ENCODE measurements around the gene FNDC10. TPM values are rescaled to one million over a fixed set of nuclear protein-coding genes. Genes with fewer than 3 reads are reported as not detected.

Gene FNDC10
- total and polyA plus RNA-seq, 5 donors from 2014 or later: 0.21 to 0.96 (median 0.32) TPM

- Histone ChIP-seq H3K4me3 (ENCODE audit: low read depth, low read length) (no peak overlapping the region), H3K27ac (ENCODE audit: insufficient read depth, low read length, poor library complexity, severe bottlenecking) (no peak overlapping the region), H3K36me3 (ENCODE audit: control insufficient read depth, insufficient read depth, low read length) (no peaks in the 10 kb centered on the region), H3K9me3 (ENCODE audit: control insufficient read depth in 2 of 2, low read length in 2 of 2) (no peaks in the 10 kb centered on the region), H3K4me1 (ENCODE audit: control insufficient read depth, insufficient read depth, low read length, poor library complexity, severe bottlenecking) (peaks cover 15% of the 10 kb centered on the region), H3K27me3 (ENCODE audit: control insufficient read depth, insufficient read depth, low read length) (no peaks in the 10 kb centered on the region)
- no peaks in the 10 kb centered on the region for H3K36me3 Mint-ChIP-seq
- H3K27ac Mint-ChIP-seq: peak overlapping the region in 1 of 3 donors; percentile 63
- H3K4me3 Mint-ChIP-seq: peak overlapping the region in 2 of 4 donors; percentile 29 to 68
- H3K4me1 Mint-ChIP-seq: peaks cover 4 to 25% (median 7%) of the 10 kb centered on the region in 4 donors
- no peak for ATAC-seq (ENCODE audit: low read depth in 2 of 2)
- no peak for DNase-seq
- peaks cover 8% of the 10 kb centered on the region for H3K27me3 Mint-ChIP-seq
- peaks cover 0 to 2% (median 0%) of the 10 kb centered on the region in 7 donors for H3K9me3 Mint-ChIP-seq
Observed at GRCh38 chr1:1602304-1602967, 2.5 kb upstream of the FNDC10 start.

GRCh38 chr1:1601564-1602303 lies 1.8 kb upstream of the FNDC10 start:
- no peaks in the 10 kb centered on the region for H3K27me3 ChIP-seq (ENCODE audit: control insufficient read depth, insufficient read depth, low read length)
- peak overlapping the region in 1 of 3 donors; percentile 63 for H3K27ac Mint-ChIP-seq

GRCh38 chr1:1600861-1601563 lies 1.1 kb upstream of the FNDC10 start:
- Mint-ChIP-seq H3K4me3 (peak overlapping the region in 2 of 4 donors; percentile 39 to 61), H3K4me1 (peaks cover 0 to 16% (median 0%) of the 10 kb centered on the region in 4 donors), H3K27me3 (peaks cover 8% of the 10 kb centered on the region), H3K36me3 (no peaks in the 10 kb centered on the region), H3K27ac (no peak overlapping the region), H3K9me3 (peaks cover 0 to 2% (median 0%) of the 10 kb centered on the region in 7 donors)
- Histone ChIP-seq H3K27me3 (ENCODE audit: control insufficient read depth, insufficient read depth, low read length) (no peaks in the 10 kb centered on the region), H3K27ac (ENCODE audit: insufficient read depth, low read length, poor library complexity, severe bottlenecking) (no peak overlapping the region), H3K4me1 (ENCODE audit: control insufficient read depth, insufficient read depth, low read length, poor library complexity, severe bottlenecking) (peaks cover 5% of the 10 kb centered on the region), H3K4me3 (ENCODE audit: low read depth, low read length) (no peak overlapping the region), H3K36me3 (ENCODE audit: control insufficient read depth, insufficient read depth, low read length) (no peaks in the 10 kb centered on the region), H3K9me3 (ENCODE audit: control insufficient read depth in 2 of 2, low read length in 2 of 2) (no peaks in the 10 kb centered on the region)
- DNase-seq: no peak
- ATAC-seq (ENCODE audit: low read depth in 2 of 2): no peak

More at GRCh38 chr1:1601564-1602303, 1.8 kb upstream of the FNDC10 start:
- Histone ChIP-seq H3K4me1 (ENCODE audit: control insufficient read depth, insufficient read depth, low read length, poor library complexity, severe bottlenecking) (peaks cover 10% of the 10 kb centered on the region), H3K9me3 (ENCODE audit: control insufficient read depth in 2 of 2, low read length in 2 of 2) (no peaks in the 10 kb centered on the region), H3K27ac (ENCODE audit: insufficient read depth, low read length, poor library complexity, severe bottlenecking) (no peak overlapping the region), H3K36me3 (ENCODE audit: control insufficient read depth, insufficient read depth, low read length) (no peaks in the 10 kb centered on the region), H3K4me3 (ENCODE audit: low read depth, low read length) (no peak overlapping the region)
- peaks cover 8% of the 10 kb centered on the region for H3K27me3 Mint-ChIP-seq
- DNase-seq: no peak
- peaks cover 0 to 2% (median 0%) of the 10 kb centered on the region in 7 donors for H3K9me3 Mint-ChIP-seq
- ATAC-seq (ENCODE audit: low read depth in 2 of 2): no peak
- H3K4me1 Mint-ChIP-seq: peaks cover 0 to 18% (median 1%) of the 10 kb centered on the region in 4 donors
- H3K36me3 Mint-ChIP-seq: no peaks in the 10 kb centered on the region
- peak overlapping the region in 1 of 4 donors; percentile 68 for H3K4me3 Mint-ChIP-seq

GRCh38 chr1:1599030-1599934 lies 653 bp downstream of the FNDC10 start:
- Mint-ChIP-seq H3K27ac (peak overlapping the region in 1 of 3 donors; percentile 20), H3K4me3 (peak overlapping the region; percentile 68 to 87 (median 72)), H3K4me1 (peaks cover 0 to 13% (median 0%) of the 10 kb centered on the region in 4 donors), H3K9me3 (peaks cover 0 to 2% (median 0%) of the 10 kb centered on the region in 7 donors), H3K27me3 (peaks cover 8% of the 10 kb centered on the region), H3K36me3 (no peaks in the 10 kb centered on the region)
- H3K9me3 ChIP-seq (ENCODE audit: control insufficient read depth in 2 of 2, low read length in 2 of 2): no peaks in the 10 kb centered on the region
- no peaks in the 10 kb centered on the region for H3K36me3 ChIP-seq (ENCODE audit: control insufficient read depth, insufficient read depth, low read length)
- H3K27ac ChIP-seq (ENCODE audit: insufficient read depth, low read length, poor library complexity, severe bottlenecking): no peak overlapping the region
- ATAC-seq (ENCODE audit: low read depth in 2 of 2) (peak; percentile 64 to 66), DNase-seq (peak in 2 of 3 donors; percentile 40 to 74)
- peaks cover 5% of the 10 kb centered on the region for H3K4me1 ChIP-seq (ENCODE audit: control insufficient read depth, insufficient read depth, low read length, poor library complexity, severe bottlenecking)
- H3K27me3 ChIP-seq (ENCODE audit: control insufficient read depth, insufficient read depth, low read length): no peaks in the 10 kb centered on the region
- H3K4me3 ChIP-seq (ENCODE audit: low read depth, low read length): no peak overlapping the region

DNA sequence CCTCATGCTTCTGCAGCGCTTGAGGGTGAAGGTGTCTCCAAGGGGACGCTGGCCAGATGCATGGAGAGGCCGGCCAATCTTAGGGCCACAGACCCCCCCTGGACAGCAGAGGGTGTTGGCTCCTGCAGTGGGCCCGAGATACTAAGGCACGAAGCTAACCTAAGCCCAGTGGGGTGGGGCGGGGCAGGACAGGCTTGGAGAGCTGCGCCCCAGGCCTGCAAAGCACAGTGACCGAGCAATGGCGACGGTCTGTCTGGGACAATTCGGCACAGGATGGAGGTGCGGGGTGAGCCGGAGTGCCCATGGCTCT lies 1.3 kb downstream of the FNDC10 start:
- Histone ChIP-seq H3K4me1 (ENCODE audit: control insufficient read depth, insufficient read depth, low read length, poor library complexity, severe bottlenecking) (peaks cover 5% of the 10 kb centered on the region), H3K9me3 (ENCODE audit: control insufficient read depth in 2 of 2, low read length in 2 of 2) (no peaks in the 10 kb centered on the region), H3K4me3 (ENCODE audit: low read depth, low read length) (no peak overlapping the region), H3K36me3 (ENCODE audit: control insufficient read depth, insufficient read depth, low read length) (no peaks in the 10 kb centered on the region), H3K27ac (ENCODE audit: insufficient read depth, low read length, poor library complexity, severe bottlenecking) (no peak overlapping the region), H3K27me3 (ENCODE audit: control insufficient read depth, insufficient read depth, low read length) (no peaks in the 10 kb centered on the region)
- ATAC-seq (ENCODE audit: low read depth in 2 of 2) (no peak), DNase-seq (no peak)
- peak overlapping the region; percentile 3 to 87 (median 72) for H3K4me3 Mint-ChIP-seq
- no peaks in the 10 kb centered on the region for H3K36me3 Mint-ChIP-seq
- peaks cover 8% of the 10 kb centered on the region for H3K27me3 Mint-ChIP-seq
- H3K4me1 Mint-ChIP-seq: peaks cover 0 to 13% (median 0%) of the 10 kb centered on the region in 4 donors
- peaks cover 0 to 2% (median 0%) of the 10 kb centered on the region in 7 donors for H3K9me3 Mint-ChIP-seq
- peak overlapping the region in 1 of 3 donors; percentile 20 for H3K27ac Mint-ChIP-seq

GRCh38 chr1:1598051-1598719 lies 1.8 kb downstream of the FNDC10 start:
- Histone ChIP-seq H3K4me1 (ENCODE audit: control insufficient read depth, insufficient read depth, low read length, poor library complexity, severe bottlenecking) (peaks cover 5% of the 10 kb centered on the region), H3K9me3 (ENCODE audit: control insufficient read depth in 2 of 2, low read length in 2 of 2) (no peaks in the 10 kb centered on the region), H3K27me3 (ENCODE audit: control insufficient read depth, insufficient read depth, low read length) (no peaks in the 10 kb centered on the region), H3K4me3 (ENCODE audit: low read depth, low read length) (no peak overlapping the region), H3K27ac (ENCODE audit: insufficient read depth, low read length, poor library complexity, severe bottlenecking) (no peak overlapping the region), H3K36me3 (ENCODE audit: control insufficient read depth, insufficient read depth, low read length) (no peaks in the 10 kb centered on the region)
- Mint-ChIP-seq H3K27ac (no peak overlapping the region), H3K4me1 (peaks cover 0 to 13% (median 0%) of the 10 kb centered on the region in 4 donors), H3K36me3 (no peaks in the 10 kb centered on the region), H3K9me3 (peaks cover 0 to 2% (median 0%) of the 10 kb centered on the region in 7 donors), H3K27me3 (peaks cover 8% of the 10 kb centered on the region), H3K4me3 (peak overlapping the region in 3 of 4 donors; percentile 3 to 87 (median 76))
- no peak for ATAC-seq (ENCODE audit: low read depth in 2 of 2)
- no peak for DNase-seq
